CD1c-positive myeloid dendritic cell (primary cell): ENCODE results near the gene ARHGAP33.

Experiments
- DNase-seq: peaks from one replicate; pipeline ENCODE4 v3.0.0-alpha.2; 2016; ENCODE audit errors: extremely low spot score

Gene ARHGAP33

GRCh38 chr19:35777086-35777841 lies 1.9 kb downstream of the ARHGAP33 start:
- DNase-seq = no peak

DNA sequence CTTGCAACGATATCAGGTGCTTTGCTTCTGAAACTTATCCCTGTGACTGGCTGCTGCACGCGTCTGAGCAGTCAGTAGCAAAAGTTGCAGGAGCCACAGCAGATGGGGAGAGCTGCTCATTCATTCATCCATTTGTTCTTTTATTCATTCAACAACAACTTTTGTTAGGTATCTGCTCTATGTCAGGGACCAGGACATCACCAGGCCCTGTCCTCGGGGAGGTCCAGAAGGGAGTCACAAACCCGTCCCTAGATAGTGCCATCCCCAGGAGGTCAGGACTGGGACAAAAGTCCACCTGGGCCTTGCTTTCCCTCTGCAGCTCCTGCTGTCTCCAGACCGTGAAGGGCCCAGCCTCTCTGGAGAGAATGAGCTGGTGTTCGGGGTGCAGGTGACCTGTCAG lies 2.6 kb downstream of the ARHGAP33 start:
- no peak for DNase-seq

- DNase-seq = no peak
Observed at GRCh38 chr19:35779033-35779432, 3.7 kb downstream of the ARHGAP33 start.

- no peak for DNase-seq
Observed at GRCh38 chr19:35780058-35780457, 4.7 kb downstream of the ARHGAP33 start.

- no peak for DNase-seq
Observed at GRCh38 chr19:35780717-35781116, 5.4 kb downstream of the ARHGAP33 start.

- DNase-seq = no peak
Observed at GRCh38 chr19:35781650-35782049, 6.3 kb downstream of the ARHGAP33 start.

DNA sequence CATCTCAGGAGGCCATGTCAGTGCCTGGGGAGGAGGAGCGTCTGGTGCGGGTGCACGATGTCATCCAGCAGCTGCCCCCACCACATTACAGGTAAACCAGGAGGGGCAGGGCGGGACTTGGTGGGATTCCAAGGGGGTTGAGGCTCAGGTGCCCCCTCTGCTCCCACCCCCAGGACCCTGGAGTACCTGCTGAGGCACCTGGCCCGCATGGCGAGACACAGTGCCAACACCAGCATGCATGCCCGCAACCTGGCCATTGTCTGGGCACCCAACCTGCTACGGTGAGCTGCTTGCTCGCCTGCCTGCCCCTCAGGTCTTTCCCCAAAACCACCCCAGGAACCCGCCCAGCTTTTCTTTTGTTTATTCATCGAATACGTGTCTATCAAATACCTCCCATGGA lies 7.2 kb downstream of the ARHGAP33 start:
- no peak for DNase-seq

DNA sequence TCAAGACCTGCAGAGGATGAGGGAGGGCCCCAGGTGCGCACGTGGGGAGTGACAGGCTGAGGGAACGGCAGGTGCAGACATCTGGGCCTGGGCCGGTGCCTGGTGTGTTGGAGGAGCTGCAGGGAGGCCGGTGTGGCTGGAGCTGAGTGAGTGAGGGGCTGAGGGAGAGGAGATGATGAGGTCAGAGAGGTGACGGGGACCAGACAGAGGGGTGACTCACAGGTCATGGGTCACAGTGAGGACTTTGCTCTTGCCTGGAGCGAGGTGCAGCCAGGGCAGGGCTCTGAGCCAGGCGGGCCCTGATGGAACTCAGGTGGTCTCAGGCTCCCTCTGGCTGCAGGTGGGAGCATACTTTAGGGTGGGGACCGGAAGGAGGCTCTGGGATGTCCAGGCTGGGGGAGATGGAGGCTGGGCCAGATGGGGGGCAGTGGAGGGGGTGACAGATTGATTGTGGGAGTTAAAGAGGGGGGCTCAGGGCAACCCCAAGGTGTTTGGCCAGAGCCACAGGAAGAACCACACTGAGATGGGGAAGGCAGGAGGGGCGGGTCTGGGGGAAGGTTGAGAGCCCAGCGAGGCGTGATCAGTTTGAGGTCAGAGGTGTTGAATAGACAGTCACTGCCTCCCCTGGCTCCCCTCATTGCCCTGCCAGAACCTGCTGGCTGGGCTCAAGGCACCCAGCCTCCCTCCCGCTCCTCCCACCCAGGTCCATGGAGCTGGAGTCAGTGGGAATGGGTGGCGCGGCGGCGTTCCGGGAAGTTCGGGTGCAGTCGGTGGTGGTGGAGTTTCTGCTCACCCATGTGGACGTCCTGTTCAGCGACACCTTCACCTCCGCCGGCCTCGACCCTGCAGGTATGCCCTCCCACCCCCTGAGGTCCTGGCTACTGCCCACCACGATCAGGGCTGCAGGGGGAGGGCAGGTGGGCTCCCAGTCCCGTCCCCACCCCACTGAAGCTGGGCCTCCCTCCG lies 8.4 kb downstream of the ARHGAP33 start:
- no peak for DNase-seq

DNA sequence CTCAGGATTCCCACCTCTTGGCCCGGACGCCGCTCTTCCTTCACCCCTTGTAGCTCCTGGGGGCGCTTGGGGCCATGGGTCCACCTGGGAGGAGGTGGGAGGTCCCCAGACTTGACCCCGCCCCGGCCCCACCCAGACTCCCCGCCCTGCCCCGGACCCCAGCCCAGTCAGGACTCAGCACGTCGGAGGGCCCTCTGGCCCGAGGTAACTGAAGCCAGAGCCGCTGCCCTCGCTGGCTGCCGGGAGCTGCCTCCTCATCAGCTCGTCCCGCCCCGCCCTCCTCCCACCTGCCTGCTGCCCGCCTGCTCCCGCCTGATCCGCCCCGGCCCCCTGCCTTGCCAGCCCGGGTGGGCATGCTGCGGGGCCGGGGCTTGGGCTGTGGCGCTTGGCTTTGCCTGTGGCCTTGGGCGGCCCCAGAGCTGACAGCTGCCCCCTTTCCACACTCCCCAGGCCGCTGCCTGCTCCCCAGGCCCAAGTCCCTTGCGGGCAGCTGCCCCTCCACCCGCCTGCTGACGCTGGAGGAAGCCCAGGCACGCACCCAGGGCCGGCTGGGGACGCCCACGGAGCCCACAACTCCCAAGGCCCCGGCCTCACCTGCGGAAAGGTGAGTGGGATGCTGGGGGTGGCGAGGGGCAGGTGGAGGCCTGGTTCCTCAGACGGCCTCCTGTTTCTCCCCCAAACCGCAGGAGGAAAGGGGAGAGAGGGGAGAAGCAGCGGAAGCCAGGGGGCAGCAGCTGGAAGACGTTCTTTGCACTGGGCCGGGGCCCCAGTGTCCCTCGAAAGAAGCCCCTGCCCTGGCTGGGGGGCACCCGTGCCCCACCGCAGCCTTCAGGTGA lies 9.4 kb downstream of the ARHGAP33 start:
- no peak for DNase-seq

GRCh38 chr19:35785339-35785627 lies 9.9 kb downstream of the ARHGAP33 start:
- DNase-seq = no peak

GRCh38 chr19:35786299-35787160 lies 11.2 kb downstream of the ARHGAP33 start:
- DNase-seq = no peak

DNA sequence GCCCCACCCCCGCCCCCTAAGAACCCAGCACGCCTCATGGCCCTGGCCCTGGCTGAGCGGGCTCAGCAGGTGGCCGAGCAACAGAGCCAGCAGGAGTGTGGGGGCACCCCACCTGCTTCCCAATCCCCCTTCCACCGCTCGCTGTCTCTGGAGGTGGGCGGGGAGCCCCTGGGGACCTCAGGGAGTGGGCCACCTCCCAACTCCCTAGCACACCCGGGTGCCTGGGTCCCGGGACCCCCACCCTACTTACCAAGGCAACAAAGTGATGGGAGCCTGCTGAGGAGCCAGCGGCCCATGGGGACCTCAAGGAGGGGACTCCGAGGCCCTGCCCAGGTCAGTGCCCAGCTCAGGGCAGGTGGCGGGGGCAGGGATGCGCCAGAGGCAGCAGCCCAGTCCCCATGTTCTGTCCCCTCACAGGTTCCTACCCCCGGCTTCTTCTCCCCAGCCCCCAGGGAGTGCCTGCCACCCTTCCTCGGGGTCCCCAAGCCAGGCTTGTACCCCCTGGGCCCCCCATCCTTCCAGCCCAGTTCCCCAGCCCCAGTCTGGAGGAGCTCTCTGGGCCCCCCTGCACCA lies 11.9 kb downstream of the ARHGAP33 start:
- DNase-seq = no peak

DNA sequence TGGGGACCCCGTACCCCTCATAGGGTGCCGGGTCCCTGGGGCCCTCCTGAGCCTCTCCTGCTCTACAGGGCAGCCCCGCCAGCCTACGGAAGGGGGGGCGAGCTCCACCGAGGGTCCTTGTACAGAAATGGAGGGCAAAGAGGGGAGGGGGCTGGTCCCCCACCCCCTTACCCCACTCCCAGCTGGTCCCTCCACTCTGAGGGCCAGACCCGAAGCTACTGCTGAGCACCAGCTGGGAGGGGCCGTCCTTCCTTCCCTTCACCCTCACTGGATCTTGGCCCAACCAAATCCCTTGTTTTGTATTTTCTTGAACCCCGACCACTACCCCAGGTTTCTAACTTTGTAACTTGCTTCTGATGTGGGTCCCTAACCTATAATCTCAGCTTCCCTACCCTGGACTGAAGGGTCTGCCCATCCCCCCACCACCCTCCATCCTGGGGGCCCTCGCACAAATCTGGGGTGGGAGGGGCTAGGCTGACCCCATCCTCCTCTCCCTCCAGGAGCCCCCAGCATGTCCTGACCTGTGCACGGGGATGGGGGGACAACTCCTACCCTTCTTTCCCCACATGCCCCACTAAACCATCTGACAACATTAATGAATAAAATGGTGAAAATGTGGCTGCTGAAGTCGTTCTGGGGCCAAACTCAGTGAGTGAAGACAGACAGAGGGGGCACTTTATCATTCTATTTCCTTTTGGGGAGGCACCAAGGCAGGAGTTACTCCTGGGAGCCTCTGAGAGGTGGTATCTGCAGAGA lies 13.0 kb downstream of the ARHGAP33 start:
- DNase-seq = no peak

DNA sequence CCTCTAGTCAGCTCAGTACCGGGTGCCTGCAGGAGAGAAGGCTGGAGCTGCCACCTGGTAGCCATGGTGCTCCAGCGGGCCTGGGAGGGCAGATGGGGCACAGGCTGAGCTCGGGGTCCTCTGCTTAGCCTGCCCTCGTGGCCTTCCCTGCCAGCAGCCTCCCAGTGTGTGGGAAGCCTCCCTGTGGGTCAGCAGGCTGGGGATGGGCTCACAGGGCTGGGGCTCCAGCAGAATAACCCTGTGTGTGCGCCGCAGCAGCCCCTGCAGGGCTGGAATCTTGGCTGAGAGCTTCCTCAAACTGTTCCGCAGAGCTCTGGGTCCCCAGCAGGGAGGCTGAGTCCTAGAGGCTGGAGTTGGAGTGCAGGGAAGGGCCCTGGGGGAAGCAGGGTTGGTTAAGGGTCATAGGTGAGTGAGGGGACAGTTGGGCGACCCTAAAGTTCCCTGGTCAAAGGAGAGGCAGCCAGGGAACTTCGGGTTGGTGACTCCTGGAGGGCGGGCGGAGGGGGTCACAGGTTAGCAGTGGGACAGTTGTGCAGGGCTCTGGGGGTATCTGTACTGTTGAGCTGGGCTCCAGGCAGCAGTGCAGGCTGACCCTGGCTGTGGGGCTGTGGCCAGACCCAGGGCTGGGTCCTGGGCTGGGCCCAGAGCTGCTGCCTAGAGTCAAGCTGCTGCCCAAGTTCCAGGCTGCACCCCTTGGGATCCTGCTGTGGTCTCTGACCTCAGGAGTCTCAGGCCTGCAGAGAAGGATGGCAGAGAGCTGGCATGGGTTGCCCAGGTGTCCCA lies 14.0 kb downstream of the ARHGAP33 start:
- DNase-seq = no peak

DNA sequence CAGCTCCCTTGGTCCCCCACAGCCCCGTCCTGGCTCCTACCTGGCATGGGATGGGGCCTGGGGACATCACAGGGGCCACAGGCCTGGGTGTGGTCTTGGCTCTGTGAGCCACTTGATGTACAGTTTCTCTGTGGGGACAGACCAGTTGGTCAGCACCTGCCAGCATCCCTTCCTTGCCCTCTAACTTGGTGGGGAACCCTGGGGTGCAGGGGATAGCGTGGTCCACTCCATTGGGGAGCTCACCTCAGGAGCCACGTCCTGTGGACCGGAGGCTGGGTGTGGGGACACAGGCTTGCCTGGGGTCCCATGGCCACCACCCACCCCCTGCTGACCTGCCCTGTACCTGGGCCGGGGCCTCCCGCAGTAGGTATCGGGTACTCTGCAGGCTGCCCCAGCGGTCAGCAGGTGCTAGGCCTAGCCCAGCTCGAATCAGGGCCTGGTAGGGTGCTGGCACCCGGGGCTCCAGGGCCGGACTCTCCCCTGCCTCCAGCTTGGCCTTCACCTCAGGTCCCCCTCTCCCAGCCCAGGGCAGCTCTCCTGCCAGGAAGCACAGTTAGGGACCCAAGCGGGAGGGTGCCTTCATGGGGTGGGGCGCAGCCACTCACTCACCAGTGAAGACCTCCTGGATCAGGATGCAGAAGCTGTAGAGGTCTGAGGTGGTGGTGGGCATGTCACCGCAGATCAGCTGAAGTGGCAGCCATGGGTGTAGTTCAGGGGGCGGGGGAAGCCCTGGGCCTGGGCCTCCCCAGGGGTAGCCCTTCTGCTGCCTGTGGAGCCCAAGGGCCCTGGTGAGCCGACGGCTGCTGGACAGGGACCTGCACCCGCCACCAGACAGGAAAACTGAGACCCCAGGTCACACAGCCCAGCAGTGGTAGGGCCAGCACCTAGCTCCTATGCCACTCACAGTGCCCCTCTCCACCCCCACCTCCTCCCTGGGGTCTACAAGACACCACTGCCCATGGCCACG lies 14.9 kb downstream of the ARHGAP33 start:
- no peak for DNase-seq

DNA sequence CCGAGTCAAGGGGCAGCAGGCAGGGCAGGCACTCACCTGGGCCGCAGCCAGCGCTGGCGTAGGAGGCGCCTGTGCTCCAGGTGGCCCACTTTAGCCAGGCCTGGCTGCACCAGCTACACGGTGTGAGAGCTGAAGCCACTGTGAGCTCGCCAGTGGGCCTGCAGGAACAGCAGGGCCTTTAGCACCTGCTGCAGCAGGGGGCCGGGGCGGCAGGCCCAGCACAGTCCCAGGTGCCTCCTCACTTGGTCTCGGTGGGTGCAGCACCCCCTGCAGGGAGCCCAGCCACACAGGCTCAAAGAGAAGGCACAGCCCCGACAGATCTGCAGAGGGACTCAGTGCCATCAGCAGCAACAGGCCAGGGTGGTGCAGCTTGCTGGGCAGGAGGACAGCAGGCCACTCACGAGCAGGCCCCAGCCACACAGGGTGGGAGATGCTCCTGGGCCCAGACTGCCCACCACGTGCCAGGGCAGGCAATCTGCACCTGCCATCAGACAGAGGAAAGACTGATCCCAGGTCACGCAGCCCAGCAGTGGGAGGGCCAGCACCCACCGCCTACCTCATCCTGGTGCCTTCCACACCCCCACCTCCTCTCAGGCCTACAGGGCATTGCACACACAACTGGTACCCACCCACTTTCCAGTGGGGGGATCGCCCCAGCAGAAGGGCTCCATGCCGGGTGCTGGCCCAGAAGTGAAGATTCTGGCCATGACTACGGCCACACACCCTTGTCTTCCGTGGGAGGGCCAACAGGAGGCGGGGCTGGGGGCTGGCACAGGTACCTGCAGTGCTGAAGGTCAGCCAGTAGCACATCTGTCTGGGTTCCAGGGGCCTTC lies 15.8 kb downstream of the ARHGAP33 start:
- no peak for DNase-seq

DNA sequence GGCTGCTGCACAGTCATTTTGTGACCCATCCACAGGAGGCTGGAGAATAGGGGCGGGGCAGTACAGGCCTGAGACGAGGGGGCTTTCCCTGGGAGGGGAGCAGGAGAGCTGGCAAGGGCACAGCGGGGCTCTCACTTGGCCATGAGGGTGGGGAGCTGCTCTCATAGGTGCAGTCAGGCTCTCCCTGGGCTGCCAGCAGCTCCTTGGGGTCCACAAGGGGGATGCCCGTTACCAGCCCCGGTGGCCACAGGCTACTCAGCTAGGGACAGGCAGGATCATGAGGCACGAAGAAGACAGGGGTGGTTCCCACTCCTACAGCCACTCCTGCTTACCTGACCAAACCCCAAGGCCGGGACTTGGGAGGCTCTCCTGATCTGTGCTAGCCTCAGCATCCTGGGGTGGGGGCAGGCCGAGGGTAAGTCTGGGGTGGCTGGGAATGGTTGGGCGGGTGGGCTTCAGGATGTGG lies 16.5 kb downstream of the ARHGAP33 start:
- DNase-seq = no peak
